GM12878 (cell line): ENCODE data around the gene PSMD14. TPM values are rescaled to one million over a fixed set of nuclear protein-coding genes. Genes with fewer than 3 reads are reported as not detected.

Experiments
- ATAC-seq: fragments of 200-7000 bp; cut with Tn5 transposase; 3 replicates; pipeline ENCODE4 v1.9.1; 2020; ENCODE audit warnings: mild to moderate bottlenecking, moderate library complexity
- BruUV-seq: library from RNA; stranded (reverse); fragments of 400-500 nt; replicated peaks from 2 replicates; lab custom pipeline; 2021; lab: Mats Ljungman, UMichigan
- CTCF ChIA-PET: fragments of 300-600 bp; sonication (Branson Sonifier 250); formaldehyde crosslinking; extraction: SDS; loops from one replicate; lab custom pipeline; 2021; ENCODE audit warnings: inconsistent platforms; lab: Yijun Ruan, JAX
- POLR2A ChIA-PET: fragments of 350-600 bp; formaldehyde crosslinking; extraction: SDS; loops from one replicate; lab custom pipeline; 2021; ENCODE audit warnings: inconsistent platforms; lab: Charles Lee
- RAD21 ChIA-PET: fragments of 300-600 bp; sonication (Branson Sonifier 250); formaldehyde crosslinking; loops from one replicate; lab custom pipeline; 2023; ENCODE audit warnings: antibody characterized with exemption; ENCODE audit not compliant: unreplicated experiment; lab: Charles Lee
- SMC1A ChIA-PET: fragments of 300-600 bp; sonication (Branson Sonifier 250); formaldehyde crosslinking; loops from one replicate; lab custom pipeline; 2023; ENCODE audit not compliant: unreplicated experiment, uncharacterized antibody; lab: Charles Lee
- DNase-seq: peaks from one replicate; pipeline ENCODE4 v3.0.0-alpha.2; 2011; ENCODE audit warnings: low read depth, low spot score
- FAIRE-seq: peaks from 3 replicates; lab custom pipeline; 2011; peaks lifted over from hg19 to GRCh38; lab: Jason Lieb, UNC
- H2AFZ ChIP-seq: 2 replicates; pipeline ENCODE4 v1.6.0; 2011; ENCODE audit warnings: low read depth, low read length, control low read depth; ENCODE audit not compliant: control insufficient read depth
- H3K27ac ChIP-seq: 2 replicates; pipeline ENCODE4 v1.5.1; 2011; ENCODE audit warnings: control low read depth; ENCODE audit not compliant: control insufficient read depth, insufficient read depth
- H3K27me3 ChIP-seq, 2 experiments: replicated peaks in 1 of 2; 2 replicates each; pipeline versions ENCODE4 v1.6.0 to v1.6.1; 2011; ENCODE audit warnings: low read length in 1 of 2; ENCODE audit not compliant: control insufficient read depth in 2 of 2, insufficient read depth in 2 of 2
- H3K36me3 ChIP-seq, 2 experiments: 2 replicates each; pipeline ENCODE4 v1.5.1; 2011; ENCODE audit warnings: low read length in 1 of 2; ENCODE audit not compliant: control insufficient read depth in 2 of 2, insufficient read depth in 2 of 2
- H3K4me1 ChIP-seq: 2 replicates; pipeline ENCODE4 v1.6.1; 2011; ENCODE audit warnings: mild to moderate bottlenecking, low read length, moderate library complexity, mixed read lengths; ENCODE audit not compliant: control insufficient read depth, insufficient read depth
- H3K4me2 ChIP-seq: 2 replicates; pipeline ENCODE4 v1.6.0; 2011; ENCODE audit warnings: control low read depth; ENCODE audit not compliant: control insufficient read depth, insufficient read depth
- H3K4me3 ChIP-seq: fragments of 200-600 bp; sonication (generic); 2 replicates; pipeline ENCODE4 v1.5.1; 2016
- H3K79me2 ChIP-seq: 2 replicates; pipeline ENCODE4 v1.6.0; 2011; ENCODE audit warnings: low read length; ENCODE audit not compliant: control insufficient read depth, insufficient read depth
- H3K9ac ChIP-seq: 2 replicates; pipeline ENCODE4 v1.8.0; 2011; ENCODE audit warnings: low read length, control low read depth, mixed read lengths; ENCODE audit not compliant: control insufficient read depth, insufficient read depth
- H3K9me3 ChIP-seq: replicated peaks from 3 replicates; pipeline ENCODE4 v1.5.1; 2011; ENCODE audit warnings: mild to moderate bottlenecking, low read length; ENCODE audit not compliant: control insufficient read depth, insufficient read depth
- H4K20me1 ChIP-seq: 2 replicates; pipeline ENCODE4 v1.6.0; 2011; ENCODE audit not compliant: control insufficient read depth, insufficient read depth
- BHLHE40 ChIP-seq, 2 experiments: fragments of 450-650 bp in 1 of 2; IDR thresholded peaks; 2 replicates each; pipeline ENCODE4 v1.6.1; 2011 to 2017; ENCODE audit warnings: low read depth in 2 of 2, borderline replicate concordance in 1 of 2, improper control_type of control experiment in 1 of 2, low read length in 1 of 2, mild to moderate bottlenecking in 1 of 2
- CBX3 ChIP-seq: fragments of 200-600 bp; sonication (generic); IDR thresholded peaks from 2 replicates; pipeline ENCODE4 v1.6.1; 2016; ENCODE audit warnings: low read depth, borderline replicate concordance
- CEBPB ChIP-seq, 2 experiments: fragments of 150-350 bp in 1 of 2; IDR thresholded peaks; 2 replicates each; pipeline ENCODE4 v1.6.1; 2012 to 2014; ENCODE audit warnings: low read depth in 2 of 2, low read length in 2 of 2, borderline replicate concordance in 1 of 2, inconsistent platforms in 1 of 2
- CREM ChIP-seq: IDR thresholded peaks from 2 replicates; pipeline ENCODE4 v1.6.1; 2014; ENCODE audit warnings: antibody characterized with exemption, low read depth
- E2F4 ChIP-seq: IDR thresholded peaks from 2 replicates; pipeline ENCODE4 v1.6.1; 2012; ENCODE audit warnings: low read depth, low read length, improper control_type of control experiment
- EP300 ChIP-seq, 2 experiments: fragments of 150-350 bp in 1 of 2; IDR thresholded peaks; 2 replicates each; pipeline ENCODE4 v1.6.1; 2011 to 2012; ENCODE audit warnings: low read depth in 2 of 2, low read length in 2 of 2, borderline replicate concordance in 1 of 2, improper control_type of control experiment in 1 of 2, inconsistent platforms in 1 of 2; ENCODE audit not compliant: control insufficient read depth in 1 of 2
- JUND ChIP-seq: IDR thresholded peaks from 2 replicates; pipeline ENCODE4 v1.6.1; 2012; ENCODE audit warnings: low read depth, mild to moderate bottlenecking, low read length, improper control_type of control experiment, moderate library complexity
- NR2C1 ChIP-seq: fragments of 450-650 bp; IDR thresholded peaks from 2 replicates; pipeline ENCODE4 v1.6.1; 2017; ENCODE audit warnings: antibody characterized with exemption, mild to moderate bottlenecking, moderate library complexity
- NR2F1 ChIP-seq: fragments of 450-650 bp; conservative IDR thresholded peaks from 2 replicates; pipeline ENCODE4 v1.6.1; 2017; ENCODE audit warnings: mild to moderate bottlenecking
- PKNOX1 ChIP-seq: fragments of 450-650 bp; IDR thresholded peaks from 2 replicates; pipeline ENCODE4 v1.6.1; 2016; ENCODE audit warnings: mild to moderate bottlenecking
- STAT3 ChIP-seq: IDR thresholded peaks from 2 replicates; pipeline ENCODE4 v1.6.1; 2011; ENCODE audit warnings: low read depth, low read length, improper control_type of control experiment
- TAF1 ChIP-seq: IDR thresholded peaks from 2 replicates; pipeline ENCODE4 v1.6.1; 2011; ENCODE audit warnings: mild to moderate bottlenecking, low read depth, low read length, borderline replicate concordance
- USF2 ChIP-seq: IDR thresholded peaks from 2 replicates; pipeline ENCODE4 v1.6.1; 2011; ENCODE audit warnings: low read depth, low read length, improper control_type of control experiment, borderline replicate concordance
- ZNF24 ChIP-seq: fragments of 450-650 bp; IDR thresholded peaks from 2 replicates; pipeline ENCODE4 v1.6.1; 2017; ENCODE audit warnings: antibody characterized with exemption, mild to moderate bottlenecking
- ZNF384 ChIP-seq: IDR thresholded peaks from 2 replicates; pipeline ENCODE4 v1.6.1; 2012; ENCODE audit warnings: low read depth, mild to moderate bottlenecking, low read length, improper control_type of control experiment, borderline replicate concordance
- WGBS: methylation state at CpG from one replicate; pipeline ENCODE4 v1.1.6; 2016; ENCODE audit warnings: low lambda C conversion rate; ENCODE audit not compliant: insufficient replicate concordance, insufficient coverage; ENCODE audit errors: missing lambda C conversion rate; 5-methylcytosine and 5-hydroxymethylcytosine counted together
- in situ Hi-C: fragments of 300-500 bp; cut with MboI; formaldehyde crosslinking; loops from 9 replicates; pipeline ENCODE4 v1.14.3; 2018; ENCODE audit warnings: mixed read lengths
- intact Hi-C: fragments of 100-400 bp; cut with micrococcal nuclease; formaldehyde crosslinking; loops from one replicate; pipeline ENCODE4 v1.14.2; 2022; ENCODE audit not compliant: unreplicated experiment
- polyA plus RNA-seq, 11 experiments: library from polyadenylated mRNA; depleted of rRNA in 4 of 11; unstranded in 6 of 11; stranded (reverse) in 5 of 11; fragments of >200 nt; fragmentation: Nextera tagmentation in 4 of 11; fragmentation: Illumina TruSeq in 1 of 11; extraction: Ambion mirVana in 4 of 11; extraction: Trizol in 1 of 11; gene quantifications; 1 replicate in 1 of 11; 2 replicates in 10 of 11; pipeline versions ENCODE4 v1.2.1 to v1.2.3, GENCODE V29; 2011 to 2016; ENCODE audit warnings: inconsistent platforms in 2 of 11, missing spikeins in 2 of 11, low read depth in 1 of 11
- total RNA-seq, 4 experiments: library from RNA; depleted of rRNA in 3 of 4; stranded (reverse); fragments of >200 nt in 3 of 4; fragmentation: Illumina TruSeq in 1 of 4; extraction: Trizol in 1 of 4; gene quantifications; 2 replicates each; pipeline versions ENCODE4 v1.2.1 to v1.2.3, GENCODE V29; 2013 to 2021

Gene PSMD14
- total and polyA plus RNA-seq, 10 of the 15 experiments (the other 5 are each of a cell fraction or from before 2014, with no cell fraction given): 70.5 to 253 (median 127) TPM

DNA sequence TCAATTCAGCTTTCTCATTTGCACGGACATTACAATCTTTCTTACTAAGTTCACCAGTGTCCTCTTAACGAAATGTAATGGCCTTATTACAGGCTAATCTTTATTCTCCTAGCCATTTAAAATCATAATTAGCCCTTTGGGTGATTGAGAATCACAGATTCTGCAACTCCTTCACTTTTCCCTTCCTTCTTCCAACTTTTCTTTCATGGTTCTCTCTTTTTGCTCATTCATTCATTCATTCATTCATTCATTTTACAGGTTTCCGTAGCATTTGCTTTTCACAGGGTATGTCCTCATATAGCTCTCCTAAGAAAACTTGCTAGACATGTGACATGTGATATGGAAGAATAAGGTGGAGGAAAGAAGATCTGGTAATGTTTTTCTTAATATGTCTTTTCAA, 123.9 kb downstream of the PSMD14 start:
- Histone ChIP-seq H3K4me3 (no peak overlapping the region), H3K9me3 (no peaks in the 10 kb centered on the region; the same call in 2 of the 3 replicates), H3K9ac (no peak overlapping the region)
- RAD21 ChIA-PET: no interaction called here
- peak; percentile 71 for TF ChIP-seq ZNF24
- TF ChIP-seq ZNF384: no peak
- TF ChIP-seq CEBPB (IDR thresholded peaks at IDR 0.05; ENCODE audit: borderline replicate concordance in 1 of 2, low read depth in 2 of 2, low read length in 2 of 2): no peak
- TF ChIP-seq, all 136 proteins: peak for 1
- Histone ChIP-seq H3K4me1 (no peaks in the 10 kb centered on the region), H3K27me3 (peaks cover 0 to 14% of the 10 kb centered on the region in 2 experiments; a peak in 3 of 4 replicates), H2AFZ (no peak overlapping the region), H3K27ac (no peak overlapping the region), H3K4me2 (no peak overlapping the region), H3K79me2 (no peaks in the 10 kb centered on the region), H4K20me1 (no peaks in the 10 kb centered on the region), H3K36me3 (no peaks in the 10 kb centered on the region)
- 22% methylated on average over 3 of the region's 3 CpGs for WGBS
- ChIA-PET CTCF (no interaction called here), POLR2A (no interaction called here), SMC1A (interaction anchor here (0.6 kb wide), 1 partner anchor 8 kb away, joined by 3 read pairs; no protein-coding TSS in a partner anchor)
- DNase-seq (no peak), FAIRE-seq (no peak), ATAC-seq (no peak)
- no TSS peak for BruUV-seq
- intact Hi-C loops: no loop called here
- in situ Hi-C loops: no loop called here

DNA sequence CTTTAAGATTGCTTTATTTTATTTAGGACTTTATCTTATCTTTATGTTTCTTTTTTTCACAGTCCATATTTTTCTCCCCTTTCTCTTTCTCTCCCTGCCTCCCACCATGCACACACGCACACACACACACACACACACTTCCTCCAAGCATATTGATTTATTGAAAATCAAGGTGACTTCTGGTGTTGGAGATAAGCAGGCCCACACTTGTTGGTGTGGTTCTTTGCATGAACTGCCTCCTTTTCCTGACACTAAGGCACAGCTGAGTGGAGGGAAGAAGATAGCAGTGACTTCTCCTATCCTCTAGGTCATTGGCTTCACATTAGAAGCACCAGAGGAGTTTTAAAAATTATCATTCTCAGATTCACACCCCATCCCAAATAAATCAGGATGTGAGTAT, 125.9 kb downstream of the PSMD14 start:
- no TSS peak for BruUV-seq
- Histone ChIP-seq H3K9ac (no peak overlapping the region), H3K27me3 (no peaks in the 10 kb centered on the region), H3K27ac (no peak overlapping the region), H3K79me2 (no peaks in the 10 kb centered on the region), H2AFZ (no peak overlapping the region), H4K20me1 (no peaks in the 10 kb centered on the region), H3K4me1 (no peaks in the 10 kb centered on the region), H3K9me3 (no peaks in the 10 kb centered on the region), H3K36me3 (no peaks in the 10 kb centered on the region), H3K4me2 (no peak overlapping the region), H3K4me3 (no peak overlapping the region)
- intact Hi-C loops: no loop called here
- ChIA-PET SMC1A (no interaction called here), POLR2A (no interaction called here), RAD21 (no interaction called here), CTCF (no interaction called here)
- 0% methylated on average over 1 of the region's 1 CpG for WGBS
- FAIRE-seq (no peak), ATAC-seq (no peak), DNase-seq (no peak)
- TF ChIP-seq STAT3 (no peak), CREM (no peak), USF2 (no peak), EP300 (IDR thresholded peaks at IDR 0.05; ENCODE audit: borderline replicate concordance in 1 of 2, control insufficient read depth in 1 of 2, low read depth in 2 of 2, low read length in 2 of 2) (no peak), PKNOX1 (no peak), TAF1 (no peak), CBX3 (no peak), BHLHE40 (IDR thresholded peaks at IDR 0.05; ENCODE audit: borderline replicate concordance in 1 of 2, low read depth in 2 of 2, low read length in 1 of 2) (no peak), NR2C1 (no peak), NR2F1 (no peak), JUND (no peak), E2F4 (no peak)
- in situ Hi-C loops: no loop called here
